Spleen (tissue), 7 donors: ENCODE measurements around the gene DENND1B.

Experiments used
- POLR2A ChIP-seq, 3 donors: fragments of 450-650 bp; IDR thresholded peaks; one replicate each; pipeline ENCODE4 v1.5.1; 2017; ENCODE audit warnings: antibody characterized with exemption in 3 of 3, mild to moderate bottlenecking in 1 of 3
- POLR2AphosphoS5 ChIP-seq, 3 donors: sonication (generic); formaldehyde crosslinking; IDR thresholded peaks; one replicate each; pipeline ENCODE4 v1.5.1; 2017; ENCODE audit warnings: antibody characterized with exemption in 3 of 3
- TF ChIP-seq, protein P1 (sequence below), 11 experiments: fragments of 200-600 bp in 7 of 11; fragments of 450-650 bp in 4 of 11; sonication (generic) in 4 of 11; IDR thresholded peaks in 8 of 11; conservative IDR thresholded peaks in 3 of 11; 1 replicate in 7 of 11; 2 replicates in 4 of 11; pipeline versions ENCODE4 v1.4.0 to v1.8.0; 2016 to 2021; ENCODE audit warnings: antibody characterized with exemption in 11 of 11, inconsistent platforms in 4 of 11, mild to moderate bottlenecking in 1 of 11
- donor health status: DM: no; HTN: no; CAD: no; lungs with moderate emphysema.
- donor health status: DM: no; HTN: no; CAD: no.
- donor health status: DM: no; HTN: no; CAD: no.

DNA sequence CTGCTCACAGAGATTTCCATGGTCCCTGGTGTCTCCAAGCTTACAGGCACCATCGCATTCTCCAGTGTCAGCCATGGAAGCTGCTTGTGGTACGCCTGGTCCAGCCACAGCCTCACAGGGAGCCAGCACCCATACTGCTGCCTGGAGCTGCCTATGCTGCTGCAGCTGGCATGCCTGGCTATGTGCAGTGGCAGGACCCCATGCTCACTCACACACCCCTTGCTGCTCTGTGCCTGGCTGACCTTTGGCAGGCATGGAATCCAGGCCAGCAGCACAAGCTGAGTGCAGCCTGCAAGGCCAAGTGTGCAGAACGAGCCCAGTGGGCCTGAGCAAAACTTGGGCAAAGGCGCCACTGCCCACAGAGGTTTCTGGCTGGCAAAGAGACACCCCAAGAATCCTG lies 26.4 kb upstream of the DENND1B start:
- TF ChIP-seq, protein P1, sequence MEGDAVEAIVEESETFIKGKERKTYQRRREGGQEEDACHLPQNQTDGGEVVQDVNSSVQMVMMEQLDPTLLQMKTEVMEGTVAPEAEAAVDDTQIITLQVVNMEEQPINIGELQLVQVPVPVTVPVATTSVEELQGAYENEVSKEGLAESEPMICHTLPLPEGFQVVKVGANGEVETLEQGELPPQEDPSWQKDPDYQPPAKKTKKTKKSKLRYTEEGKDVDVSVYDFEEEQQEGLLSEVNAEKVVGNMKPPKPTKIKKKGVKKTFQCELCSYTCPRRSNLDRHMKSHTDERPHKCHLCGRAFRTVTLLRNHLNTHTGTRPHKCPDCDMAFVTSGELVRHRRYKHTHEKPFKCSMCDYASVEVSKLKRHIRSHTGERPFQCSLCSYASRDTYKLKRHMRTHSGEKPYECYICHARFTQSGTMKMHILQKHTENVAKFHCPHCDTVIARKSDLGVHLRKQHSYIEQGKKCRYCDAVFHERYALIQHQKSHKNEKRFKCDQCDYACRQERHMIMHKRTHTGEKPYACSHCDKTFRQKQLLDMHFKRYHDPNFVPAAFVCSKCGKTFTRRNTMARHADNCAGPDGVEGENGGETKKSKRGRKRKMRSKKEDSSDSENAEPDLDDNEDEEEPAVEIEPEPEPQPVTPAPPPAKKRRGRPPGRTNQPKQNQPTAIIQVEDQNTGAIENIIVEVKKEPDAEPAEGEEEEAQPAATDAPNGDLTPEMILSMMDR (IDR thresholded peaks at IDR 0.05 in 8 of 11, conservative IDR thresholded peaks at IDR 0.05 in 3 of 11) = no peak
- no peak for TF ChIP-seq POLR2A (IDR thresholded peaks at IDR 0.05)
- no peak for TF ChIP-seq POLR2AphosphoS5 (IDR thresholded peaks at IDR 0.05)
